ENCODE data around the gene DDX31.
A peak's percentile ranks its signal among the peaks of the same experiment; 100 is the strongest.

DDX31 gene

GRCh38 chr9:132671620-132672412 is 2.0 kb upstream of the DDX31 start:
- no peak for DNase-seq

DNA sequence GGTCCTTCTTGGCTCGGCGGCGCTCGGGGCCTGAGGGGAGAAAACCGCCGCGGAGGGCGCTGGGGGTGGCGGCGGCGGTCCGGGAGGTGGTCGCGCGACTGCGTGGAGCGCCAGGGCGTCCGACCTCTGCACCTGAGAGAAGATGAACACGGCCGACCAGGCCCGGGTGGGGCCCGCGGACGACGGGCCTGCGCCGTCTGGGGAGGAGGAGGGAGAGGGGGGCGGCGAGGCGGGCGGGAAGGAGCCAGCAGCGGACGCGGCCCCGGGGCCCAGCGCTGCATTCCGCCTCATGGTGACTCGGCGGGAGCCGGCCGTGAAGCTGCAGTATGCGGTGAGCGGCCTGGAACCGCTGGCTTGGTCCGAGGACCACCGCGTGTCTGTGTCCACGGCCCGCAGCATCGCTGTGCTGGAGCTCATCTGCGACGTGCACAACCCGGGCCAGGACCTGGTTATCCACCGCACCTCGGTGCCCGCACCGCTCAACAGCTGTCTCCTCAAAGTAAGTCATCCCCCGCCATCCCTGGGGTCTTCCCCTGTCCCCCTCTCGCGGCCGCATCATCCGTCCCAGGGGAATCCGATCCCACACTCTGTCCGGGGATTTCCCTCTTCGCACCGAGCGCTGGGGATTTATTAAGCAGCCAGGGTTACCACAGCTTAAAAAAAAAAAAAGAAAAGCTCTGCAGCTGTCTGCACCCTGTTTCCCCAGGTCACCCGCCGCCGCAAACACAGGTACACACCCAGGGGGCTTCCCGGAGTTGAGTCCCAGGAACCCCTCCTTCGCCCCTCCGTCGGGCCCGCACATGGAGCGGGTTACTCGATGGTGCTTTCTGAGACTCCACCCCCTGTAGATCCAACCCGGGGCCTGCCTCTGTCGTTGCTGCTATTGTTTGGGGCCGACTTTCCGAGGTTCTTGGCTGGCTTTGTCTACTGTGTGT is 941 bp upstream of the DDX31 start, which contains the start of gene GTF3C4:
GTF3C4 (plus strand) TSS at position 8 of the 935 bp plus-strand sequence; CDS start at position 143, 135 bp downstream.
- DNase-seq = peak; percentile 64

GRCh38 chr9:132669319-132669697 is 475 bp downstream of the DDX31 start:
- no peak for DNase-seq

DNA sequence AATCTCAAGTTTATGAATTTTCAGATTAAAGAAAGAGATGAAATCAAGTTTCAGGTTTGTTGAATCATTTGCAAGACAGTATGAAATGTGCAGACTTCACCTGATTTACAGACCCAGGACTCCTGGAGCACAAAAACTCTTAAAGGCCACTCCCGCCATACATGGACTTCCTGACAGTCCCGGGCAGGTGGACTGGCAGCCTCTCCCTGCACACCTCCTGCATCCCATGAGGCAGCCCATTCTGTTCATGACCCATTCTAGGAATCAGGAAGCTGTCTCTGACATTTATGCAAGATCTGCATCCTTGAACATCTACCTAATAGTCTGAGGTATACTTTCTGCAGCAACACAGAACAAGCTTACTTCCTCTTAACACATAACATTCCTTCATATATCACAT is 5.9 kb downstream of the DDX31 start:
- no peak for DNase-seq

- DNase-seq = no peak
These were observed 6.7 kb downstream of the DDX31 start for GRCh38 chr9:132663117-132663516.

GRCh38 chr9:132662152-132662945 is 7.4 kb downstream of the DDX31 start:
- DNase-seq = peak; percentile 13

DNA sequence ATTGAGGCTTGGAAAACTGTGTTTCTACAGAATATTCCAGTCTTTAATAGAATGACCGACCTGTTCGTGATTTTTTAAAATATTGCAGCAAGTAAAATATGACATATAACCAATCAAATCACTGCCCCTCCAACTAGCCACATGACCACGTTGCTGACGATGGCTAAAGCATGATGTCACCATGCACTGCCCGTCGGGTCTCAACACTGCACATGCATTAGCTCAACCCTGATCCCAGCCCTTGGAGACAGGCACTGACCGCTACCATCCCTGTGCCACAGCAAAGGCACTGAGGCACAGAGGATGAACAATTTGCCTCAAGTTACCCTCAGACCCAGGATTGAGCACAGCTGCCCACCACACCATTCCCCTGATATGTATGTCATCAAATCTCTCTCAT is 13.5 kb downstream of the DDX31 start:
- no peak for DNase-seq

- DNase-seq = peak; percentile 41
These were observed 18.5 kb downstream of the DDX31 start for GRCh38 chr9:132651259-132651658.

DNA sequence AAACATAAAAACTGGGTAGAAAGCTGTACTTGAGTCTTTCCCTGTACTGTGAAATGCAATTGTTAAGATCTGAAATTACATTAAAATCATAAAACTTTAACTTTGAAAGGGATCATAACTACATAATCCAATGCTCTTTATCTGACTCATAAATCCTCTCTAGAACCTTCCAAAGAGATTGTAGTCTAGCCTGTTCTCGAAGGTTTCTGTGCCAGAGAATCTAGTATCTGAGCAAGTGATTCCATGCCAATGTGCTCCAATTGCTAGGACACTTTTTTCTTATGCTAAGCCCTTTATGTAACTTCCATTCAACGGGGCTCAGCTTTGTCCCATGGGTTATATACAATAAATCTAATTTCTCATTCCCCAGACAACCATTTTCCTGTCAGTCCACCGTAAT is 21.1 kb downstream of the DDX31 start:
- no peak for DNase-seq

- DNase-seq = no peak
These were observed 21.5 kb downstream of the DDX31 start for GRCh38 chr9:132648283-132648682.

- no peak for DNase-seq
These were observed 22.0 kb downstream of the DDX31 start for GRCh38 chr9:132647806-132648205.

- no peak for DNase-seq
These were observed 22.4 kb downstream of the DDX31 start for GRCh38 chr9:132647355-132647754.

DNA sequence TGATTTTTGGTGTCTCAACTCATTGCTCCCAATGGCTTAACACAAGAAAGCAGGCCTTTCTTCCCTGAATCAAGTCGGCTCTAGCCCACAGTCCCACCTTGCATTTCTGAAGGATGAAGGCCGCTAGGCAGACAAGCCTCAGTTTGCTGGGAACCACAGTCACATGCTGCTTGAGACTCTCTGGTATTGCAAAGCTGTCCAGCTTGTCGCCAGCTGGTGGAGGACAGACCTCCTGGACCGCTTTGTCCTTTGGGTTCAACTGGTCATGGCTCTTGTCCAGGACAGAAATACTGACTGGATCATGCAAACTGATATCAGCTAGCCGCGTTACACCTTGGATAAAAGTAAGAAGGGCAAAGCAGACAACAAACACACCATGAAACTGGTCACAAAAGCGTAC is 23.1 kb downstream of the DDX31 start:
- no peak for DNase-seq

DNA sequence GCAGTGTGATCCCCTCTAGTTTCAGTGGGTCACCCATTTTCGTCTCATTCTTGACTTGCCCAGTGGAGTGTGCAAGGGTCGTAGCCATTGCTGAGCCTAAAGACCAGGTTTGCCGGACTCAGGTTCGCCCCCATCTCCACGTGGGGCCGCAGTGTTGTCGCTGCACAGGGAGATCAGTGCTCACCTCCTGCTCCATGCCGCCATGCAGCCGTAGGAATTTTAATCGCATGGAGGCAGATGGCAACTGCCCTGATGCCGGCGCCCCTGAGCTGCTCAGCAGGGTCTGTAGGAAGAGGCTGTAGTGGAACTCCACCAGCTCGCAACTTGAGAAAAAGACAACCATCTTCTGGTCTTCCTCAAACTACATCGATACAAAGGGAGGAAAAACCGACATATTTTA is 24.1 kb downstream of the DDX31 start:
- no peak for DNase-seq

DNA sequence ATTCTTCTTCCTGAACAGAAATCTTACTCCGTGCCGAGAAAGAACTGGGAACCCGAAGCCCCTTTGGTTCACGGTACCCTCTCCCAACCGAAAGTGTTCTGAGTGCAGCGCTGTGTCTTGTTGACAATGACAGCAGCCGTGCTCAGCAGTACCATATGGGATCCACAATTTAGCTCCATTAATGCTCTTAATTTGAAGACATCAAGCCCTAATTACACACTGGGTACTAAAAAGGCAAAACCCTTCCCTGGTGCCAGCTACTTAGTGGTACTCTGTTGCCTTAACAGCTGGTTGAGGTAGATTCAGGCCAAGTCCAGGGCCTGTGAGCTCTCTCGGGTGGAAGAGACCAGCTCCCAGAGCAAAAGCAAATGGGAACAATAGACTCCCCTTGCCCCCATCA is 24.5 kb downstream of the DDX31 start:
- DNase-seq = no peak

DNA sequence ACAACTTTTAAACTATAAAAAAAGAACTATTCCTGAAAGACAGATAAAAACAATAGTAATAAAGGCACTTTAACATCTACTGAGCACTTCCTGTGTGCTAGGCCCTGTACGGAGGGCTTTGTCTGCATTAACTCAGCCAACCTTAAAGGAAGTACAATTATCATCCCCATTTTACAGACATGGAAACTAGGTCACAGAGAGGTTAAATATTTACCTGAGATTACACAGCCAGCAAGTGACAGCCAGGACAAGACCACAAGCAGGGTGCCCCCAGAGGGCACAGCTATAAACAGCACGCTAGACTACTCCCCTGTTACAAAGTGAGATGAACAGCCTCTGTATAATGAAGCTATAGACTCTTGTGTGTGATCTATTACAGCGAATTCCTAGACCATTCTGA is 25.5 kb downstream of the DDX31 start:
- DNase-seq = peak; percentile 21

DNA sequence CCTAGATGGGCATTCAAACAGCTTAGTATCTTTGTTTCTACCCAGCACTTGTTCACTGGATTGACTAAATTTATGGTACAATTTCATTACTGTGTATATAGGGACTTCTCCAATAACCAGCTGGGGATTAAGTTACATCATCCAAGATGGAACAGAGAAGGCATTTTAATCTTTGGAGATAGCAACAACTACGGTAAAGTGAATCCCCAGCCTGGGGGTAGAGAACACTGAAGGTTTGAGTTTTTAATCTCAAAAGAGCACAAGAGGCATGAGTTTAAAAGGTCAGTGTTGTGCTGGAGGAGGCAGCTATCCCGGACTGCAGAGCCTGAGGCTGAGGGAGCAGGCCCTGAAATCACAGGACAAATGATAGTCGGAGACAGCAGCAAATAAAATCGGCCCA is 28.6 kb downstream of the DDX31 start:
- no peak for DNase-seq

DNA sequence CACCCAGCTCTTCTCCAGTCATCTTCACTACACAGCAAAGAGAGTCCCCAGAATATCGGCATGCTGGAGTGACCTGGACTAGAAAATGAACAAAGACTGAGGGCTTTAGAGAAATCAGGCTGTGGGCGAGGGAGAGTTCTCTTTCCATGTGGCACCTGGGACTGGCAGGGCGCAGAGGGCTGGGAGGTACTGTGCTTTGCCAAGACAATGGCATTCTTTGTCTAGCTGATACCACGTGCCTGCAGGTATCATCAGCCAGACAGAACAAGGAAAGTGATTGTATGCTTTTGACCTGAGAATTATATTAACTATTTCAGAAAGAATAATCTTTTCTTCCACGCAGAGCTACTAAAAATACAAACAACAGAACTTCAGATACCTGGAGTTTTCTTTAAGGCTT is 30.5 kb downstream of the DDX31 start:
- no peak for DNase-seq

DNA sequence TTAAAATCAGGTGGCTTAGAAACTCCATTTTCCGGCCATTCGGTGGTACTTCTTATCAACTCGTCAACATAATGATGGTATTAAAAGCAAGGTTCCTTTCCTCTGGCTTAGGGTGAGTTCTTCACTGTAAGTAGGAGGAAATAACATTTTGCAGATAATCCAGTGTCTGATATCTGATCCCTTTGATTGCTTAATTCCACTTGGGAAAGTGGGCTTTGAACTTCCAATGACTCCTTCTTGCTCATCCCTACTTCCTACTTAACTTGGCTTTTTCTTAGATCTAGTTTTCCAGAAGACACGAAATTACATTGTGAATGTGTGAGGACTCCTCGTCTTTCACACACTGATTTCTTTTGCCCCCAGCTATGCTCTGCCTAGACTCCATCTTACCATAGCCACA is 31.5 kb downstream of the DDX31 start:
- DNase-seq = no peak

DNA sequence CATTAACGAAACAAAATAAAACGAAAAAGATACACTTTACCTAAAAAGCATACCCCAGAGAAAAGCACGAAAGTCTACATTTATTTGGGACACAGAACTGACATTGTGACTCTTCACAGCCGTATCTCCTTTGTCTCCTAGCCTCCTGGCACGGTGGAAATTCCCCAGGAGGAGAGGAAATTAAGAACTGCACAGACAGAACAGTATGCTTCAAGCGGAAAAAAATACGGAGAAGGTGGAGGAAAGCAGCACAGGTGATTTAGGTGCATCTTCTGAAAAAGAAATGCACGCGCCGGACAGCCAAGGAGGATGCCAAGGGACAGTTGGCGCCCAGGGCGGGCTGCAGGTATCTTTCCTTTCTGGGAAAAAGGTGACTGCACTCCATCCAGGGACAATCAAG is 32.0 kb downstream of the DDX31 start:
- no peak for DNase-seq

DNA sequence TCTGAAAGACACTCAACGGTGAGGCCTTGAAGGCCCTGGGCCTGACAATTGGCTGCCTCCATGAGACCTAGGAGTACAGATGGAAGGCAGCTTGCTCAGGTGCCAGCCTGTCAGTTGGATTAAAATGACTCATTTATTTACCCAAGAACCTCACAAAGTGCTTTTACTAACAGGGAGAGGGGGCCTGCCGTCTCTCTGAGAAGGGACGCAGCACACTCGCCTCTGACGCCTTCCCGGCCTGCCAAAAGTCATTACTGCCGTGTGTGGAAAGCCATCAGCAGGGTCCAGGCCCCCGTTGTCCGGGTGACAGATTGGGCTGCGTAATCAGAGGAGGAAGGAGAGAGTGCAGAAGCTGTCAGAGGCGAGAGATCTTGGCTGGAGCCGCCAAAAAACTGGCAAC is 32.4 kb downstream of the DDX31 start:
- DNase-seq = no peak

DNA sequence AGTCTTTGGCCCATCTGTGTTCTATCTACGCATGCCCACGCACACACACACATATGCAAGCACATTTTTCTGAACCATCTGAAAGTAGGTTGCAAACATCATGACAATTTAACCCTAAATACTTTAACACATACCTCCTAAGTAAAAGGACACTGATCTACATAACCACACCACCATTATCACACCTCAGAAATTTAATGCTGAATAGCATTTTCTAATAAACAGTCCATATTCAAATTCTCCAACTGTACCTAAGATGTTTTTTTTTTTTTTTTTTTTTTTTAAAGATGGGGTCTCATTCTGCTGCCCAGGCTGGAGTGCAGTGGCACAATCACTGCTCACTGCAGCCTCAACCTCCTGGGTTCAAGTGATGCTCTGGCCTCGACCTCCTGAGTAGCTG is 35.5 kb downstream of the DDX31 start:
- DNase-seq = no peak

Measured in RPMI8226 (cell line).